ENCODE measurements around the gene FLNB. TPM values are rescaled to one million over a fixed set of nuclear protein-coding genes. Genes with fewer than 3 reads are reported as not detected.

Gene FLNB
- total RNA-seq, 1 experiment from 2014 or later = 127 TPM

DNA sequence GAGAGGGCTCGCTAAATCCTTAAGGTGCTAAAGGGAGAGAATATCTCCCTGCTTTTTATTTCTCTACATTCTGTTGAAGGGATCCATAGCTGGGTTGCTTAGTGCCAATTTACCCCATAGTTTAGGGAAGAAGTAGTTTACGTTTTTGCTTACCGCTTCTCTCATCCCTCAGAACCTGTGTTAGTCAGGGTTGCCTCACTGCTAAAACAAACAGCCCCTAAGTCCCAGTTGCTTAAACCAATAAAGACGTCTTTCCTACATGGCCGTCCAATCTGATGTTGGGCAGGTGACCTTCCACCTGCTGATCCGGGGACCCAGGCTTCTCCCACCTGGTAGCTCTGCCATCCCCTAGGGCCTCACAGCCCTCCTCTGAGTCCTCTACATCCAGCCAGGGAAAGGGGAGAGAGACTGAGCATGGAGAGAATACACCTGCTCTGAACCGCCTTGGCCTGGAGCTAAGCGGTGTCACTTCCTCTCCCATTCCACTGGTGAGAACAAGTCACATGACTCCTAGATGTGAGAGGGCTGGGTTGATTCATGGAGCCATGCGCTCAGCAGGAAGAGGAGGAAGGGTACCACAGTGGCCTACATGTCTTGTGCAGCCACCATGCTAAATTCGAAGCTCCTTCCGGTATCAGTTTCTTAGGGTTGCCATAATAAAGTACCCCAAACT lies 176.2 kb downstream of the FLNB start:
- ChIA-PET CTCF (interaction anchor here (2.7 to 8.1 kb wide), 3 partner anchors 34 to 122 kb away, joined by 12 to 118 read pairs (median 16); partner anchors contain the start of genes HTD2 and RPP14), POLR2A (interaction anchor here (0.8 to 1.0 kb wide), 2 partner anchors 12 to 122 kb away, joined by 3 read pairs; partner anchors contain the start of genes HTD2 and RPP14)
- no peak overlapping the region for H3K27ac Mint-ChIP-seq
- H3K36me3 Mint-ChIP-seq = no peaks in the 10 kb centered on the region
- peaks cover 8% of the 10 kb centered on the region; the same call in 1 of the 2 replicates for H3K27me3 Mint-ChIP-seq (ENCODE audit: low read depth)
- no peak overlapping the region for H3K4me3 Mint-ChIP-seq
- ATAC-seq (no peak), DNase-seq (ENCODE audit: low spot score) (no peak)
- no peaks in the 10 kb centered on the region for H3K9me3 Mint-ChIP-seq
- TF ChIP-seq NR1H2 (CRISPR knock-in tag; IDR thresholded peaks at IDR 0.05) = no peak
- TF ChIP-seq, protein P1, sequence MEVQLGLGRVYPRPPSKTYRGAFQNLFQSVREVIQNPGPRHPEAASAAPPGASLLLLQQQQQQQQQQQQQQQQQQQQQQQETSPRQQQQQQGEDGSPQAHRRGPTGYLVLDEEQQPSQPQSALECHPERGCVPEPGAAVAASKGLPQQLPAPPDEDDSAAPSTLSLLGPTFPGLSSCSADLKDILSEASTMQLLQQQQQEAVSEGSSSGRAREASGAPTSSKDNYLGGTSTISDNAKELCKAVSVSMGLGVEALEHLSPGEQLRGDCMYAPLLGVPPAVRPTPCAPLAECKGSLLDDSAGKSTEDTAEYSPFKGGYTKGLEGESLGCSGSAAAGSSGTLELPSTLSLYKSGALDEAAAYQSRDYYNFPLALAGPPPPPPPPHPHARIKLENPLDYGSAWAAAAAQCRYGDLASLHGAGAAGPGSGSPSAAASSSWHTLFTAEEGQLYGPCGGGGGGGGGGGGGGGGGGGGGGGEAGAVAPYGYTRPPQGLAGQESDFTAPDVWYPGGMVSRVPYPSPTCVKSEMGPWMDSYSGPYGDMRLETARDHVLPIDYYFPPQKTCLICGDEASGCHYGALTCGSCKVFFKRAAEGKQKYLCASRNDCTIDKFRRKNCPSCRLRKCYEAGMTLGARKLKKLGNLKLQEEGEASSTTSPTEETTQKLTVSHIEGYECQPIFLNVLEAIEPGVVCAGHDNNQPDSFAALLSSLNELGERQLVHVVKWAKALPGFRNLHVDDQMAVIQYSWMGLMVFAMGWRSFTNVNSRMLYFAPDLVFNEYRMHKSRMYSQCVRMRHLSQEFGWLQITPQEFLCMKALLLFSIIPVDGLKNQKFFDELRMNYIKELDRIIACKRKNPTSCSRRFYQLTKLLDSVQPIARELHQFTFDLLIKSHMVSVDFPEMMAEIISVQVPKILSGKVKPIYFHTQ (CRISPR knock-in tag; IDR thresholded peaks at IDR 0.05) = no peak
- TF ChIP-seq, protein P2, sequence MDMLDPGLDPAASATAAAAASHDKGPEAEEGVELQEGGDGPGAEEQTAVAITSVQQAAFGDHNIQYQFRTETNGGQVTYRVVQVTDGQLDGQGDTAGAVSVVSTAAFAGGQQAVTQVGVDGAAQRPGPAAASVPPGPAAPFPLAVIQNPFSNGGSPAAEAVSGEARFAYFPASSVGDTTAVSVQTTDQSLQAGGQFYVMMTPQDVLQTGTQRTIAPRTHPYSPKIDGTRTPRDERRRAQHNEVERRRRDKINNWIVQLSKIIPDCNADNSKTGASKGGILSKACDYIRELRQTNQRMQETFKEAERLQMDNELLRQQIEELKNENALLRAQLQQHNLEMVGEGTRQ (CRISPR knock-in tag; IDR thresholded peaks at IDR 0.05) = peak; percentile 45; the same call in 1 of the 2 replicates
- H3K4me1 Mint-ChIP-seq = peaks cover 12% of the 10 kb centered on the region

DNA sequence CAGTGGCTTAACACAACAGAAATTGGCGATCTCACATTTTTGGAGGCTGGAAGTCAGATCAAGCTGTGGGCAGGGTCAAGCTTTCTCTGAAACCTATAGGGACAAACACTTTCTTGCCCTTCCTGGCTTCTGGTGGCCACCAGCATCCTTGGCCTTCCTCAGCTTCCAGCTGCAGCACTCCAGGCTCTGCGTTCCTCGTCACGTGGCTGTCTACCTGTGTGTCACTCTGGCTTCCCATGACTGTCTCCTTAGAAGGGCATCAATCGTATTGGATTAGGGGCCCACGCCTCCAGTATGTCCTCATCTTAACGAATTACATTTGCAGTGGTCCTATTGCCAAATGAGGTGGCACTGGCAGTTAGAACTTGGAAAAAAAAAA lies 176.7 kb downstream of the FLNB start:
- TF ChIP-seq FOXJ3 (CRISPR knock-in tag; IDR thresholded peaks at IDR 0.05; ENCODE audit: borderline replicate concordance) = no peak
- TF ChIP-seq, protein P3, sequence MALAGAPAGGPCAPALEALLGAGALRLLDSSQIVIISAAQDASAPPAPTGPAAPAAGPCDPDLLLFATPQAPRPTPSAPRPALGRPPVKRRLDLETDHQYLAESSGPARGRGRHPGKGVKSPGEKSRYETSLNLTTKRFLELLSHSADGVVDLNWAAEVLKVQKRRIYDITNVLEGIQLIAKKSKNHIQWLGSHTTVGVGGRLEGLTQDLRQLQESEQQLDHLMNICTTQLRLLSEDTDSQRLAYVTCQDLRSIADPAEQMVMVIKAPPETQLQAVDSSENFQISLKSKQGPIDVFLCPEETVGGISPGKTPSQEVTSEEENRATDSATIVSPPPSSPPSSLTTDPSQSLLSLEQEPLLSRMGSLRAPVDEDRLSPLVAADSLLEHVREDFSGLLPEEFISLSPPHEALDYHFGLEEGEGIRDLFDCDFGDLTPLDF (CRISPR knock-in tag; IDR thresholded peaks at IDR 0.05) = no peak
- TF ChIP-seq, protein P4, sequence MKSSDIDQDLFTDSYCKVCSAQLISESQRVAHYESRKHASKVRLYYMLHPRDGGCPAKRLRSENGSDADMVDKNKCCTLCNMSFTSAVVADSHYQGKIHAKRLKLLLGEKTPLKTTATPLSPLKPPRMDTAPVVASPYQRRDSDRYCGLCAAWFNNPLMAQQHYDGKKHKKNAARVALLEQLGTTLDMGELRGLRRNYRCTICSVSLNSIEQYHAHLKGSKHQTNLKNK (CRISPR knock-in tag; IDR thresholded peaks at IDR 0.05) = no peak
- no peak for TF ChIP-seq ZBTB21 (CRISPR knock-in tag; IDR thresholded peaks at IDR 0.05; ENCODE audit: borderline replicate concordance)
- TF ChIP-seq, protein P5, sequence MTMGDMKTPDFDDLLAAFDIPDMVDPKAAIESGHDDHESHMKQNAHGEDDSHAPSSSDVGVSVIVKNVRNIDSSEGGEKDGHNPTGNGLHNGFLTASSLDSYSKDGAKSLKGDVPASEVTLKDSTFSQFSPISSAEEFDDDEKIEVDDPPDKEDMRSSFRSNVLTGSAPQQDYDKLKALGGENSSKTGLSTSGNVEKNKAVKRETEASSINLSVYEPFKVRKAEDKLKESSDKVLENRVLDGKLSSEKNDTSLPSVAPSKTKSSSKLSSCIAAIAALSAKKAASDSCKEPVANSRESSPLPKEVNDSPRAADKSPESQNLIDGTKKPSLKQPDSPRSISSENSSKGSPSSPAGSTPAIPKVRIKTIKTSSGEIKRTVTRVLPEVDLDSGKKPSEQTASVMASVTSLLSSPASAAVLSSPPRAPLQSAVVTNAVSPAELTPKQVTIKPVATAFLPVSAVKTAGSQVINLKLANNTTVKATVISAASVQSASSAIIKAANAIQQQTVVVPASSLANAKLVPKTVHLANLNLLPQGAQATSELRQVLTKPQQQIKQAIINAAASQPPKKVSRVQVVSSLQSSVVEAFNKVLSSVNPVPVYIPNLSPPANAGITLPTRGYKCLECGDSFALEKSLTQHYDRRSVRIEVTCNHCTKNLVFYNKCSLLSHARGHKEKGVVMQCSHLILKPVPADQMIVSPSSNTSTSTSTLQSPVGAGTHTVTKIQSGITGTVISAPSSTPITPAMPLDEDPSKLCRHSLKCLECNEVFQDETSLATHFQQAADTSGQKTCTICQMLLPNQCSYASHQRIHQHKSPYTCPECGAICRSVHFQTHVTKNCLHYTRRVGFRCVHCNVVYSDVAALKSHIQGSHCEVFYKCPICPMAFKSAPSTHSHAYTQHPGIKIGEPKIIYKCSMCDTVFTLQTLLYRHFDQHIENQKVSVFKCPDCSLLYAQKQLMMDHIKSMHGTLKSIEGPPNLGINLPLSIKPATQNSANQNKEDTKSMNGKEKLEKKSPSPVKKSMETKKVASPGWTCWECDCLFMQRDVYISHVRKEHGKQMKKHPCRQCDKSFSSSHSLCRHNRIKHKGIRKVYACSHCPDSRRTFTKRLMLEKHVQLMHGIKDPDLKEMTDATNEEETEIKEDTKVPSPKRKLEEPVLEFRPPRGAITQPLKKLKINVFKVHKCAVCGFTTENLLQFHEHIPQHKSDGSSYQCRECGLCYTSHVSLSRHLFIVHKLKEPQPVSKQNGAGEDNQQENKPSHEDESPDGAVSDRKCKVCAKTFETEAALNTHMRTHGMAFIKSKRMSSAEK (CRISPR knock-in tag; IDR thresholded peaks at IDR 0.05; ENCODE audit: borderline replicate concordance) = no peak
- TF ChIP-seq, protein P6, sequence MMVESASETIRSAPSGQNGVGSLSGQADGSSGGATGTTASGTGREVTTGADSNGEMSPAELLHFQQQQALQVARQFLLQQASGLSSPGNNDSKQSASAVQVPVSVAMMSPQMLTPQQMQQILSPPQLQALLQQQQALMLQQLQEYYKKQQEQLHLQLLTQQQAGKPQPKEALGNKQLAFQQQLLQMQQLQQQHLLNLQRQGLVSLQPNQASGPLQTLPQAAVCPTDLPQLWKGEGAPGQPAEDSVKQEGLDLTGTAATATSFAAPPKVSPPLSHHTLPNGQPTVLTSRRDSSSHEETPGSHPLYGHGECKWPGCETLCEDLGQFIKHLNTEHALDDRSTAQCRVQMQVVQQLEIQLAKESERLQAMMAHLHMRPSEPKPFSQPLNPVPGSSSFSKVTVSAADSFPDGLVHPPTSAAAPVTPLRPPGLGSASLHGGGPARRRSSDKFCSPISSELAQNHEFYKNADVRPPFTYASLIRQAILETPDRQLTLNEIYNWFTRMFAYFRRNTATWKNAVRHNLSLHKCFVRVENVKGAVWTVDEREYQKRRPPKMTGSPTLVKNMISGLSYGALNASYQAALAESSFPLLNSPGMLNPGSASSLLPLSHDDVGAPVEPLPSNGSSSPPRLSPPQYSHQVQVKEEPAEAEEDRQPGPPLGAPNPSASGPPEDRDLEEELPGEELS (CRISPR knock-in tag; IDR thresholded peaks at IDR 0.05) = no peak
- no peak for TF ChIP-seq GRHL2 (CRISPR knock-in tag; IDR thresholded peaks at IDR 0.05; ENCODE audit: insufficient replicate concordance, severe bottlenecking)
- TF ChIP-seq, protein P7, sequence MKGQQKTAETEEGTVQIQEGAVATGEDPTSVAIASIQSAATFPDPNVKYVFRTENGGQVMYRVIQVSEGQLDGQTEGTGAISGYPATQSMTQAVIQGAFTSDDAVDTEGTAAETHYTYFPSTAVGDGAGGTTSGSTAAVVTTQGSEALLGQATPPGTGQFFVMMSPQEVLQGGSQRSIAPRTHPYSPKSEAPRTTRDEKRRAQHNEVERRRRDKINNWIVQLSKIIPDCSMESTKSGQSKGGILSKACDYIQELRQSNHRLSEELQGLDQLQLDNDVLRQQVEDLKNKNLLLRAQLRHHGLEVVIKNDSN (CRISPR knock-in tag; IDR thresholded peaks at IDR 0.05) = no peak
- TF ChIP-seq, protein P8, sequence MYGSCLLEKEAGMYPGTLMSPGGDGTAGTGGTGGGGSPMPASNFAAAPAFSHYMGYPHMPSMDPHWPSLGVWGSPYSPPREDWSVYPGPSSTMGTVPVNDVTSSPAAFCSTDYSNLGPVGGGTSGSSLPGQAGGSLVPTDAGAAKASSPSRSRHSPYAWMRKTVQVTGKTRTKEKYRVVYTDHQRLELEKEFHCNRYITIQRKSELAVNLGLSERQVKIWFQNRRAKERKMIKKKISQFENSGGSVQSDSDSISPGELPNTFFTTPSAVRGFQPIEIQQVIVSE (CRISPR knock-in tag; IDR thresholded peaks at IDR 0.05; ENCODE audit: borderline replicate concordance) = no peak
- TF ChIP-seq CREB1 (CRISPR knock-in tag; IDR thresholded peaks at IDR 0.05) = no peak
- TF ChIP-seq NR3C1 (CRISPR knock-in tag; conservative IDR thresholded peaks at IDR 0.05; ENCODE audit: low read depth) = no peak
- TF ChIP-seq ZNF121 (CRISPR knock-in tag; IDR thresholded peaks at IDR 0.05) = no peak
- CTCF ChIA-PET = interaction anchor here (2.7 to 8.1 kb wide), 3 partner anchors 33 to 121 kb away, joined by 12 to 118 read pairs (median 16); partner anchors contain the start of genes HTD2 and RPP14
- H3K27ac Mint-ChIP-seq = no peak overlapping the region
- no peak overlapping the region for H3K4me3 Mint-ChIP-seq
- DNase-seq (ENCODE audit: low spot score) (no peak), ATAC-seq (no peak)
- H3K27me3 Mint-ChIP-seq (ENCODE audit: low read depth) = peaks cover 8% of the 10 kb centered on the region; the same call in 1 of the 2 replicates
- POLR2A ChIA-PET = interaction anchor here (1.0 kb wide), 1 partner anchor 121 kb away, joined by 3 read pairs; the partner anchor contains the start of genes HTD2 and RPP14
- no peaks in the 10 kb centered on the region for H3K9me3 Mint-ChIP-seq
- H3K36me3 Mint-ChIP-seq = no peaks in the 10 kb centered on the region
- peaks cover 16% of the 10 kb centered on the region for H3K4me1 Mint-ChIP-seq
